K562 (cell line): ENCODE results near the gene SPDL1. TPM values are rescaled to one million over a fixed set of nuclear protein-coding genes. Genes with fewer than 3 reads are reported as not detected.

Experiments
- ATAC-seq: fragments of 200-7000 bp; cut with Tn5 transposase; 3 replicates; pipeline ENCODE4 v1.9.1; 2020; ENCODE audit warnings: moderate library complexity
- BruUV-seq: library from RNA; stranded (reverse); fragments of 400-500 nt; replicated peaks from 2 replicates; lab custom pipeline; 2021; lab: Mats Ljungman, UMichigan
- CTCF ChIA-PET: fragments of 300-600 bp; formaldehyde crosslinking; extraction: SDS; loops from one replicate; lab custom pipeline; 2021; ENCODE audit warnings: low intra/inter-chr PET ratio; lab: Yijun Ruan, JAX
- POLR2A ChIA-PET: fragments of 300-600, 350-650 bp; sonication (Branson Sonifier 250); formaldehyde crosslinking; extraction: SDS; loops from one replicate; lab custom pipeline; 2021; ENCODE audit warnings: antibody characterized with exemption, inconsistent platforms; lab: Yijun Ruan, JAX
- DNase-seq, 4 experiments: peaks; one replicate each; pipeline versions ENCODE4 v3.0.0 to v3.0.0-alpha.2; 2011 to 2018; ENCODE audit warnings: low spot score in 3 of 4, mixed read lengths in 3 of 4; ENCODE audit errors: extremely low read depth in 1 of 4
- FAIRE-seq: peaks from 2 replicates; lab custom pipeline; 2011; peaks lifted over from hg19 to GRCh38; lab: Jason Lieb, UNC
- H2AFZ ChIP-seq: 2 replicates; pipeline ENCODE4 v1.6.0; 2011; ENCODE audit warnings: low read depth, low read length, control low read depth, inconsistent platforms
- H3K27ac ChIP-seq: fragments of 200-600 bp; 3 replicates; pipeline ENCODE4 v1.8.0; 2011; ENCODE audit warnings: low read depth, mild to moderate bottlenecking, control low read depth, inconsistent platforms, low read length, moderate library complexity, mixed read lengths; ENCODE audit errors: extremely low read depth
- H3K27me3 ChIP-seq, 2 experiments: fragments of 300-600 bp in 1 of 2; 2 replicates in 1 of 2; 3 replicates in 1 of 2; pipeline versions ENCODE4 v1.6.0 to v1.8.0; 2011; ENCODE audit warnings: inconsistent platforms in 2 of 2, low read length in 2 of 2, mild to moderate bottlenecking in 1 of 2, mixed read lengths in 1 of 2, moderate library complexity in 1 of 2; ENCODE audit not compliant: control insufficient read depth in 2 of 2, insufficient read depth in 2 of 2
- H3K36me3 ChIP-seq: fragments of 300-600 bp; 3 replicates; pipeline ENCODE4 v1.8.0; 2011; ENCODE audit warnings: mild to moderate bottlenecking, low read length, inconsistent platforms; ENCODE audit not compliant: control insufficient read depth, insufficient read depth
- H3K4me1 ChIP-seq, 2 experiments: fragments of 200-600 bp in 1 of 2; replicated peaks in 1 of 2; 2 replicates in 1 of 2; 3 replicates in 1 of 2; pipeline versions ENCODE4 v1.5.1 to v1.8.0; 2011; ENCODE audit warnings: inconsistent platforms in 2 of 2, low read length in 2 of 2, mild to moderate bottlenecking in 1 of 2, mixed read lengths in 1 of 2, moderate library complexity in 1 of 2; ENCODE audit not compliant: control insufficient read depth in 2 of 2, insufficient read depth in 2 of 2
- H3K4me2 ChIP-seq: 2 replicates; pipeline ENCODE4 v1.6.1; 2011; ENCODE audit warnings: low read length, control low read depth, inconsistent platforms, mixed read lengths; ENCODE audit not compliant: insufficient read depth
- H3K4me3 ChIP-seq: fragments of 200-600 bp; sonication (generic), shearing (Covaris generic); 2 replicates; pipeline ENCODE4 v1.5.1; 2016; ENCODE audit warnings: control low read depth, inconsistent platforms
- H3K79me2 ChIP-seq: fragments of 200-600 bp; 3 replicates; pipeline ENCODE4 v1.8.0; 2011; ENCODE audit warnings: low read length, inconsistent platforms; ENCODE audit not compliant: control insufficient read depth, insufficient read depth
- H3K9ac ChIP-seq, 2 experiments: 2 replicates each; pipeline versions ENCODE4 v1.6.0 to v1.6.1; 2011; ENCODE audit warnings: low read depth in 2 of 2, low read length in 2 of 2, control low read depth in 1 of 2, inconsistent platforms in 1 of 2, mild to moderate bottlenecking in 1 of 2, mixed read lengths in 1 of 2; ENCODE audit not compliant: insufficient read depth in 1 of 2
- H3K9me1 ChIP-seq: one replicate; pipeline ENCODE4 v1.6.0; 2011; ENCODE audit warnings: inconsistent platforms, mild to moderate bottlenecking, low read length, moderate library complexity; ENCODE audit not compliant: control insufficient read depth, insufficient read depth
- H3K9me3 ChIP-seq: replicated peaks from 2 replicates; pipeline ENCODE4 v1.5.1; 2011; ENCODE audit warnings: low read depth, low read length, inconsistent platforms; ENCODE audit not compliant: control insufficient read depth, insufficient read depth
- H4K20me1 ChIP-seq: replicated peaks from 2 replicates; pipeline ENCODE4 v1.6.1; 2011; ENCODE audit warnings: low read length, inconsistent platforms, mixed read lengths; ENCODE audit not compliant: control insufficient read depth, insufficient read depth
- BACH1 ChIP-seq: fragments of 200-800 bp; sonication (Bioruptor generic); IDR thresholded peaks from 2 replicates; pipeline ENCODE4 v1.6.1; 2016; ENCODE audit warnings: missing genetic modification characterization, missing compliant biosample characterization
- FOXK1 ChIP-seq: sonication (generic); formaldehyde crosslinking; IDR thresholded peaks from 2 replicates; pipeline ENCODE4 v1.8.0; 2022; ENCODE audit warnings: missing genetic modification reagents, mild to moderate bottlenecking, borderline replicate concordance
- FOXK2 ChIP-seq, 2 experiments: fragments of 450-650 bp; IDR thresholded peaks in 1 of 2; conservative IDR thresholded peaks in 1 of 2; 2 replicates each; pipeline ENCODE4 v1.6.1; 2016; ENCODE audit warnings: low read depth in 2 of 2, mild to moderate bottlenecking in 1 of 2
- MCM3 ChIP-seq: fragments of 450-650 bp; IDR thresholded peaks from 2 replicates; pipeline ENCODE4 v1.6.1; 2016
- MTF1 ChIP-seq: fragments of 250-450 bp; sonication (Bioruptor Pico); IDR thresholded peaks from 2 replicates; pipeline ENCODE4 v1.9.0; 2021; ENCODE audit warnings: moderate library complexity, mild to moderate bottlenecking, inconsistent platforms, borderline replicate concordance
- NFIC ChIP-seq: fragments of 450-650 bp; IDR thresholded peaks from 2 replicates; pipeline ENCODE4 v1.6.1; 2017; ENCODE audit warnings: mild to moderate bottlenecking, inconsistent platforms
- RAD21 ChIP-seq, 2 experiments: fragments of 250-450 bp in 1 of 2; fragments of 450-650 bp in 1 of 2; sonication (Bioruptor Pico) in 1 of 2; formaldehyde crosslinking in 1 of 2; IDR thresholded peaks in 1 of 2; conservative IDR thresholded peaks in 1 of 2; 2 replicates each; pipeline versions ENCODE4 v1.4.0 to v1.8.0; 2020 to 2022; ENCODE audit warnings: mild to moderate bottlenecking in 2 of 2, moderate library complexity in 1 of 2
- STAG1 ChIP-seq: sonication (generic); formaldehyde crosslinking; IDR thresholded peaks from 2 replicates; pipeline ENCODE4 v1.5.0; 2020; ENCODE audit warnings: missing genetic modification reagents, borderline replicate concordance
- TFAM ChIP-seq: fragments of 250-450 bp; sonication (Bioruptor Pico); conservative IDR thresholded peaks from 2 replicates; pipeline ENCODE4 v1.5.0; 2021; ENCODE audit warnings: mild to moderate bottlenecking, moderate library complexity
- ZNF212 ChIP-seq: fragments of 450-650 bp; formaldehyde crosslinking; IDR thresholded peaks from 2 replicates; pipeline ENCODE4 v1.4.0; 2020; ENCODE audit warnings: mild to moderate bottlenecking
- WGBS: fragments of 100-300 bp; shearing (Covaris generic); methylation state at CpG from one replicate; pipeline ENCODE4 v1.1.6; 2016; ENCODE audit warnings: low coverage, mixed read lengths; ENCODE audit not compliant: insufficient coverage; ENCODE audit errors: missing lambda C conversion rate; 5-methylcytosine and 5-hydroxymethylcytosine counted together
- in situ Hi-C: fragments of 300-500 bp; cut with MboI; formaldehyde crosslinking; loops from 4 replicates; pipeline ENCODE4 v1.15.0; 2018; ENCODE audit warnings: inconsistent platforms, mixed read lengths
- intact Hi-C: fragments of 100-400 bp; cut with micrococcal nuclease; formaldehyde crosslinking; loops from 2 replicates; pipeline ENCODE4 v1.14.2; 2022
- polyA plus RNA-seq, 8 experiments: library from polyadenylated mRNA; depleted of rRNA in 4 of 8; stranded (reverse) in 5 of 8; unstranded in 3 of 8; fragments of >200 nt; fragmentation: Nextera tagmentation in 2 of 8; fragmentation: Illumina TruSeq in 1 of 8; extraction: Ambion mirVana in 2 of 8; extraction: Trizol in 1 of 8; gene quantifications; 2 replicates each; pipeline versions ENCODE4 v1.2.1 to v1.2.3, GENCODE V29; 2011 to 2014; ENCODE audit warnings: inconsistent platforms in 1 of 8, missing spikeins in 1 of 8
- total RNA-seq, 7 experiments: library from RNA; depleted of rRNA in 6 of 7; stranded (reverse); fragments of >200 nt in 6 of 7; fragmentation: Illumina TruSeq in 2 of 7; extraction: Trizol in 2 of 7; gene quantifications; 2 replicates each; pipeline versions ENCODE4 v1.2.1 to v1.2.3, GENCODE V29; 2011 to 2021; ENCODE audit warnings: low replicate concordance in 1 of 7
- TF ChIP-seq, protein P1 (sequence below): fragments of 150-350 bp; conservative IDR thresholded peaks from 2 replicates; pipeline ENCODE4 v1.6.1; 2014; ENCODE audit warnings: low read length
- TF ChIP-seq, protein P2 (sequence below): fragments of 250-450 bp; sonication (Bioruptor Pico); IDR thresholded peaks from 2 replicates; pipeline ENCODE4 v1.5.0; 2022; ENCODE audit warnings: mild to moderate bottlenecking
- TF ChIP-seq, protein P3 (sequence below), 3 experiments: IDR thresholded peaks in 2 of 3; conservative IDR thresholded peaks in 1 of 3; 2 replicates each; pipeline ENCODE4 v1.5.1; 2011 to 2012; ENCODE audit warnings: low read length in 3 of 3, mild to moderate bottlenecking in 3 of 3, control low read depth in 2 of 3, improper control_type of control experiment in 1 of 3, inconsistent platforms in 1 of 3, low read depth in 1 of 3, mixed read lengths in 1 of 3, moderate library complexity in 1 of 3; ENCODE audit not compliant: insufficient read depth in 2 of 3

SPDL1 gene
- total and polyA plus RNA-seq, 9 of the 15 experiments (the other 6 are each of a cell fraction or from before 2014, with no cell fraction given) = 32.4 to 59.6 (median 49.0) TPM

DNA sequence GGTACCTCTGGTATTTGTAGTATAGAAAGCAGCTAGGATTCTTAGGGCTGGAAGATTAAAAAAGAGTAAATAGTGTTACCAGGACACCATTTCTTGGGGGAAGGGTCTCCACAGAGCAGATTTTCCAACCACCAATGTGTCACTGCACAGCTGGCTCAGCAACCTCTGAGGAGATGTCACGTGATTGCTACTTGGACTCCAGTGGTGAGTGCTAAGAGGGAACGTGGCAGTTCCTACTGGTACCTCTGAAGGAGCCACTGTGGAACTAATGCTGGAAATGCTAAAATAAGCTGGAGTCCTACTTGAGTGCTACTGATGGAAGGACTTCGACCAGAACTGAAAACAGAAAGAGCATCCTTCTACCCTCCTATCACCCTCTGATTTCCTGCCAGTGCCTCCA, 36.1 kb upstream of the SPDL1 start (continued):
- TF ChIP-seq, protein P1, sequence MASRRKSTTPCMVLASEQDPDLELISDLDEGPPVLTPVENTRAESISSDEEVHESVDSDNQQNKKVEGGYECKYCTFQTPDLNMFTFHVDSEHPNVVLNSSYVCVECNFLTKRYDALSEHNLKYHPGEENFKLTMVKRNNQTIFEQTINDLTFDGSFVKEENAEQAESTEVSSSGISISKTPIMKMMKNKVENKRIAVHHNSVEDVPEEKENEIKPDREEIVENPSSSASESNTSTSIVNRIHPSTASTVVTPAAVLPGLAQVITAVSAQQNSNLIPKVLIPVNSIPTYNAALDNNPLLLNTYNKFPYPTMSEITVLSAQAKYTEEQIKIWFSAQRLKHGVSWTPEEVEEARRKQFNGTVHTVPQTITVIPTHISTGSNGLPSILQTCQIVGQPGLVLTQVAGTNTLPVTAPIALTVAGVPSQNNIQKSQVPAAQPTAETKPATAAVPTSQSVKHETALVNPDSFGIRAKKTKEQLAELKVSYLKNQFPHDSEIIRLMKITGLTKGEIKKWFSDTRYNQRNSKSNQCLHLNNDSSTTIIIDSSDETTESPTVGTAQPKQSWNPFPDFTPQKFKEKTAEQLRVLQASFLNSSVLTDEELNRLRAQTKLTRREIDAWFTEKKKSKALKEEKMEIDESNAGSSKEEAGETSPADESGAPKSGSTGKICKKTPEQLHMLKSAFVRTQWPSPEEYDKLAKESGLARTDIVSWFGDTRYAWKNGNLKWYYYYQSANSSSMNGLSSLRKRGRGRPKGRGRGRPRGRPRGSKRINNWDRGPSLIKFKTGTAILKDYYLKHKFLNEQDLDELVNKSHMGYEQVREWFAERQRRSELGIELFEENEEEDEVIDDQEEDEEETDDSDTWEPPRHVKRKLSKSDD = no peak
- TF ChIP-seq, protein P2, sequence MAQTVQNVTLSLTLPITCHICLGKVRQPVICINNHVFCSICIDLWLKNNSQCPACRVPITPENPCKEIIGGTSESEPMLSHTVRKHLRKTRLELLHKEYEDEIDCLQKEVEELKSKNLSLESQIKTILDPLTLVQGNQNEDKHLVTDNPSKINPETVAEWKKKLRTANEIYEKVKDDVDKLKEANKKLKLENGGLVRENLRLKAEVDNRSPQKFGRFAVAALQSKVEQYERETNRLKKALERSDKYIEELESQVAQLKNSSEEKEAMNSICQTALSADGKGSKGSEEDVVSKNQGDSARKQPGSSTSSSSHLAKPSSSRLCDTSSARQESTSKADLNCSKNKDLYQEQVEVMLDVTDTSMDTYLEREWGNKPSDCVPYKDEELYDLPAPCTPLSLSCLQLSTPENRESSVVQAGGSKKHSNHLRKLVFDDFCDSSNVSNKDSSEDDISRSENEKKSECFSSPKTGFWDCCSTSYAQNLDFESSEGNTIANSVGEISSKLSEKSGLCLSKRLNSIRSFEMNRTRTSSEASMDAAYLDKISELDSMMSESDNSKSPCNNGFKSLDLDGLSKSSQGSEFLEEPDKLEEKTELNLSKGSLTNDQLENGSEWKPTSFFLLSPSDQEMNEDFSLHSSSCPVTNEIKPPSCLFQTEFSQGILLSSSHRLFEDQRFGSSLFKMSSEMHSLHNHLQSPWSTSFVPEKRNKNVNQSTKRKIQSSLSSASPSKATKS = no peak
- TF ChIP-seq MTF1 (CRISPR knock-in tag) (no peak), NFIC (no peak), FOXK1 (CRISPR knock-in tag) (no peak)
- TF ChIP-seq, all 486 proteins: peak for 5

DNA sequence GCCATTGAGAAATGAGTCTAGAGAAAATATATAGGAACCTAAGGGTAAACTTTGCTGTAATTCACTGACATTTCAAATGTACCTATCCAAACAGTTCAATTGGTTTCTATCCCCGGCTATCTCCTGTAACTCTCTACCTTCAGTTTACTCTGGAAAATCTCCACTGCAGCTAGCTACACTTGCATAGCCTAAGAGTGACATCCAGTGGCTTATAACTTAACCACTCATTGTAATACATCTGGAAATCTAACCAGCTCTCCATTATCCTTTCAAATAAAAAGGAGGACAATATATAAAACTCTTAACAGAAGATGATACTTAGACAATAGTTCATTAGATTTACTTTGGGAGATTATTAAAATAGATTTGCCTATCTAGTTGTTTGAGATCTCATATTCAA, 35.3 kb upstream of the SPDL1 start:
- H3K4me1 ChIP-seq = no peaks in the 10 kb centered on the region
- no peaks in the 10 kb centered on the region; a peak in 1 of 5 replicates for H3K27me3 ChIP-seq
- no peaks in the 10 kb centered on the region for H3K9me1 ChIP-seq
- ATAC-seq = 0 out of 3 replicates have a peak, but pooled peaks have one; percentile 37
- POLR2A ChIA-PET = no interaction called here
- no peak overlapping the region for H3K4me3 ChIP-seq
- CTCF ChIA-PET = no interaction called here
- H3K4me2 ChIP-seq = no peak overlapping the region
- BruUV-seq = no TSS peak
- H3K9me3 ChIP-seq = no peaks in the 10 kb centered on the region
- in situ Hi-C loops = no loop called here
- TF ChIP-seq BACH1 (tag) = no peak
- no peak for TF ChIP-seq MCM3
- no peak for TF ChIP-seq ZNF212 (CRISPR knock-in tag)
- TF ChIP-seq, protein P3, sequence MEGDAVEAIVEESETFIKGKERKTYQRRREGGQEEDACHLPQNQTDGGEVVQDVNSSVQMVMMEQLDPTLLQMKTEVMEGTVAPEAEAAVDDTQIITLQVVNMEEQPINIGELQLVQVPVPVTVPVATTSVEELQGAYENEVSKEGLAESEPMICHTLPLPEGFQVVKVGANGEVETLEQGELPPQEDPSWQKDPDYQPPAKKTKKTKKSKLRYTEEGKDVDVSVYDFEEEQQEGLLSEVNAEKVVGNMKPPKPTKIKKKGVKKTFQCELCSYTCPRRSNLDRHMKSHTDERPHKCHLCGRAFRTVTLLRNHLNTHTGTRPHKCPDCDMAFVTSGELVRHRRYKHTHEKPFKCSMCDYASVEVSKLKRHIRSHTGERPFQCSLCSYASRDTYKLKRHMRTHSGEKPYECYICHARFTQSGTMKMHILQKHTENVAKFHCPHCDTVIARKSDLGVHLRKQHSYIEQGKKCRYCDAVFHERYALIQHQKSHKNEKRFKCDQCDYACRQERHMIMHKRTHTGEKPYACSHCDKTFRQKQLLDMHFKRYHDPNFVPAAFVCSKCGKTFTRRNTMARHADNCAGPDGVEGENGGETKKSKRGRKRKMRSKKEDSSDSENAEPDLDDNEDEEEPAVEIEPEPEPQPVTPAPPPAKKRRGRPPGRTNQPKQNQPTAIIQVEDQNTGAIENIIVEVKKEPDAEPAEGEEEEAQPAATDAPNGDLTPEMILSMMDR (IDR thresholded peaks at IDR 0.05 in 2 of 3, conservative IDR thresholded peaks at IDR 0.05 in 1 of 3; ENCODE audit: insufficient read depth in 2 of 3, low read depth in 1 of 3, low read length in 3 of 3) = peak in 2 of 3 experiments; percentile 28 to 37; a peak in 2 of 6 replicates
- TF ChIP-seq STAG1 (CRISPR knock-in tag) = no peak
- no peak for TF ChIP-seq TFAM (CRISPR knock-in tag)
- TF ChIP-seq FOXK2 (conservative IDR thresholded peaks at IDR 0.05 in 1 of 2, IDR thresholded peaks at IDR 0.05 in 1 of 2; ENCODE audit: low read depth in 2 of 2) = no peak
- peak; percentile 45 to 54 for TF ChIP-seq RAD21 (CRISPR knock-in tag; conservative IDR thresholded peaks at IDR 0.05 in 1 of 2, IDR thresholded peaks at IDR 0.05 in 1 of 2)
- TF ChIP-seq, all 486 proteins: peak for 2
- no peaks in the 10 kb centered on the region for H3K36me3 ChIP-seq
- H4K20me1 ChIP-seq = no peaks in the 10 kb centered on the region
- FAIRE-seq (no peak), DNase-seq (no peak)
- intact Hi-C loops = no loop called here
- WGBS = 0% methylated on average over 1 of the region's 1 CpG
- no peaks in the 10 kb centered on the region for H3K79me2 ChIP-seq
- no peak overlapping the region for H3K27ac ChIP-seq
- no peak overlapping the region for H3K9ac ChIP-seq
- no peak overlapping the region for H2AFZ ChIP-seq
